Muscle of leg (tissue), 11 donors: ENCODE data around the gene ZFAND3. TPM values are rescaled to one million over a fixed set of nuclear protein-coding genes. Genes with fewer than 3 reads are reported as not detected.

Experiments
- DNase-seq: peaks from one replicate; pipeline ENCODE4 v3.0.0; 2013
- H3K27ac ChIP-seq: one replicate; pipeline ENCODE4 v1.5.1; 2013; ENCODE audit warnings: mild to moderate bottlenecking, low read length, control low read depth
- H3K27me3 ChIP-seq: one replicate; pipeline ENCODE4 v1.6.1; 2013; ENCODE audit warnings: low read length; ENCODE audit not compliant: control insufficient read depth, insufficient read depth
- H3K36me3 ChIP-seq: one replicate; pipeline ENCODE4 v1.6.1; 2013; ENCODE audit warnings: low read length; ENCODE audit not compliant: control insufficient read depth, insufficient read depth
- H3K4me1 ChIP-seq: one replicate; pipeline ENCODE4 v1.6.1; 2013; ENCODE audit warnings: low read length; ENCODE audit not compliant: control insufficient read depth, insufficient read depth
- H3K4me3 ChIP-seq: one replicate; pipeline ENCODE4 v1.5.1; 2013; ENCODE audit warnings: low read length, control low read depth
- H3K9me3 ChIP-seq: replicated peaks from 2 replicates; pipeline ENCODE4 v1.6.1; 2013; ENCODE audit warnings: low read depth, low read length; ENCODE audit not compliant: control insufficient read depth
- WGBS: methylation state at CpG from one replicate; pipeline ENCODE4 v1.1.5; 2013; ENCODE audit warnings: missing lambda C conversion rate; ENCODE audit not compliant: insufficient coverage; 5-methylcytosine and 5-hydroxymethylcytosine counted together
- polyA plus RNA-seq, 8 donors: library from polyadenylated mRNA; unstranded; fragments of 120-200 nt; gene quantifications; one replicate each; pipeline versions ENCODE4 v1.2.1 to v1.2.3, GENCODE V29; 2013; ENCODE audit warnings: inconsistent platforms in 1 of 8, low replicate concordance in 1 of 8; ENCODE audit not compliant: insufficient read length in 8 of 8, insufficient read depth in 1 of 8
- total RNA-seq: library from RNA; stranded (reverse); fragments of 120-200 nt; gene quantifications from one replicate; pipeline ENCODE4 v1.2.4, GENCODE V29; 2013

ZFAND3 gene
- total and polyA plus RNA-seq, 9 donors = 13.8 to 92.1 (median 83.8) TPM

- H3K4me3 ChIP-seq = no peak overlapping the region
- no peak for DNase-seq
- H3K4me1 ChIP-seq = no peaks in the 10 kb centered on the region
- peaks cover 2% of the 10 kb centered on the region for H3K9me3 ChIP-seq
- no peaks in the 10 kb centered on the region for H3K36me3 ChIP-seq
- no peaks in the 10 kb centered on the region for H3K27me3 ChIP-seq
- no peak overlapping the region for H3K27ac ChIP-seq
- no CpG with 5 or more reads among the region's 3 CpGs for WGBS
Measured at GRCh38 chr6:37910998-37911397, 91.5 kb downstream of the ZFAND3 start.

GRCh38 chr6:37913210-37913609 lies 93.7 kb downstream of the ZFAND3 start:
- peaks cover 2% of the 10 kb centered on the region for H3K9me3 ChIP-seq
- no peak for DNase-seq
- no CpG with 5 or more reads among the region's 1 CpG for WGBS
- no peaks in the 10 kb centered on the region for H3K4me1 ChIP-seq
- H3K36me3 ChIP-seq = no peaks in the 10 kb centered on the region
- H3K27me3 ChIP-seq = no peaks in the 10 kb centered on the region
- H3K4me3 ChIP-seq = no peak overlapping the region
- H3K27ac ChIP-seq = no peak overlapping the region

- H3K27ac ChIP-seq = no peak overlapping the region
- no peaks in the 10 kb centered on the region for H3K27me3 ChIP-seq
- peaks cover 2% of the 10 kb centered on the region for H3K9me3 ChIP-seq
- no peaks in the 10 kb centered on the region for H3K4me1 ChIP-seq
- no peak overlapping the region for H3K4me3 ChIP-seq
- H3K36me3 ChIP-seq = no peaks in the 10 kb centered on the region
- no peak for DNase-seq
- WGBS = no CpG with 5 or more reads among the region's 3 CpGs
Measured at GRCh38 chr6:37915463-37915862, 95.9 kb downstream of the ZFAND3 start.

GRCh38 chr6:37916149-37916548 lies 96.6 kb downstream of the ZFAND3 start:
- Histone ChIP-seq H3K27ac (no peak overlapping the region), H3K27me3 (no peaks in the 10 kb centered on the region), H3K9me3 (peaks cover 2% of the 10 kb centered on the region), H3K4me3 (no peak overlapping the region), H3K4me1 (no peaks in the 10 kb centered on the region), H3K36me3 (no peaks in the 10 kb centered on the region)
- 77% methylated on average over 7 of the region's 8 CpGs for WGBS
- no peak for DNase-seq

- Histone ChIP-seq H3K9me3 (peaks cover 2% of the 10 kb centered on the region), H3K27me3 (no peaks in the 10 kb centered on the region), H3K4me1 (no peaks in the 10 kb centered on the region), H3K36me3 (no peaks in the 10 kb centered on the region), H3K27ac (no peak overlapping the region), H3K4me3 (no peak overlapping the region)
- DNase-seq = no peak
- WGBS = 100% methylated on average over 1 of the region's 2 CpGs
Measured at GRCh38 chr6:37916675-37917074, 97.1 kb downstream of the ZFAND3 start.

GRCh38 chr6:37917566-37917965 lies 98.0 kb downstream of the ZFAND3 start:
- Histone ChIP-seq H3K36me3 (no peaks in the 10 kb centered on the region), H3K4me1 (no peaks in the 10 kb centered on the region)
- no CpG with 5 or more reads among the region's 2 CpGs for WGBS

GRCh38 chr6:37919417-37920157 lies 100.1 kb downstream of the ZFAND3 start:
- Histone ChIP-seq H3K27ac (no peak overlapping the region), H3K4me3 (no peak overlapping the region), H3K36me3 (no peaks in the 10 kb centered on the region), H3K9me3 (no peaks in the 10 kb centered on the region), H3K27me3 (no peaks in the 10 kb centered on the region), H3K4me1 (no peaks in the 10 kb centered on the region)
- WGBS = no CpG with 5 or more reads among the region's 3 CpGs
- DNase-seq = peak; percentile 17

More at GRCh38 chr6:37917566-37917965, 98.0 kb downstream of the ZFAND3 start:
- H3K4me3 ChIP-seq = no peak overlapping the region
- peaks cover 2% of the 10 kb centered on the region for H3K9me3 ChIP-seq
- H3K27ac ChIP-seq = no peak overlapping the region
- H3K27me3 ChIP-seq = no peaks in the 10 kb centered on the region
- DNase-seq = no peak

- Histone ChIP-seq H3K36me3 (no peaks in the 10 kb centered on the region), H3K9me3 (no peaks in the 10 kb centered on the region), H3K4me3 (no peak overlapping the region), H3K27ac (no peak overlapping the region), H3K4me1 (no peaks in the 10 kb centered on the region), H3K27me3 (no peaks in the 10 kb centered on the region)
- DNase-seq = no peak
- WGBS = 78% methylated on average over 1 of the region's 2 CpGs
Measured at GRCh38 chr6:37920667-37921066, 101.1 kb downstream of the ZFAND3 start.

- Histone ChIP-seq H3K4me3 (no peak overlapping the region), H3K9me3 (no peaks in the 10 kb centered on the region), H3K36me3 (no peaks in the 10 kb centered on the region), H3K4me1 (no peaks in the 10 kb centered on the region), H3K27ac (no peak overlapping the region), H3K27me3 (no peaks in the 10 kb centered on the region)
- no peak for DNase-seq
- WGBS = no CpG with 5 or more reads among the region's 1 CpG
Measured at GRCh38 chr6:37922563-37922962, 103.0 kb downstream of the ZFAND3 start.

- Histone ChIP-seq H3K4me3 (no peak overlapping the region), H3K4me1 (no peaks in the 10 kb centered on the region), H3K27ac (no peak overlapping the region), H3K27me3 (no peaks in the 10 kb centered on the region), H3K9me3 (no peaks in the 10 kb centered on the region), H3K36me3 (no peaks in the 10 kb centered on the region)
- no peak for DNase-seq
Measured at GRCh38 chr6:37923514-37923913, 104.0 kb downstream of the ZFAND3 start.

GRCh38 chr6:37926661-37927060 lies 107.1 kb downstream of the ZFAND3 start:
- Histone ChIP-seq H3K27ac (no peak overlapping the region), H3K27me3 (no peaks in the 10 kb centered on the region), H3K4me3 (no peak overlapping the region), H3K4me1 (no peaks in the 10 kb centered on the region), H3K9me3 (no peaks in the 10 kb centered on the region), H3K36me3 (no peaks in the 10 kb centered on the region)
- no peak for DNase-seq
- 57% methylated on average over 2 of the region's 4 CpGs for WGBS
